Measurements from ENCODE around the gene WWOX.
"Not testable (repeated sequence)": the region's sequence is repeated elsewhere in the genome, so short reads cannot be mapped to it uniquely, and the experiment has no call there.

Gene WWOX

GRCh38 chr16:78099271-78100111 is at the start of gene WWOX:
WWOX (plus strand) TSS chr16:78099654.
- DNase-seq (ENCODE audit: insufficient read length, low spot score) = peak; percentile 98
- peak; percentile 93 for FAIRE-seq

DNA sequence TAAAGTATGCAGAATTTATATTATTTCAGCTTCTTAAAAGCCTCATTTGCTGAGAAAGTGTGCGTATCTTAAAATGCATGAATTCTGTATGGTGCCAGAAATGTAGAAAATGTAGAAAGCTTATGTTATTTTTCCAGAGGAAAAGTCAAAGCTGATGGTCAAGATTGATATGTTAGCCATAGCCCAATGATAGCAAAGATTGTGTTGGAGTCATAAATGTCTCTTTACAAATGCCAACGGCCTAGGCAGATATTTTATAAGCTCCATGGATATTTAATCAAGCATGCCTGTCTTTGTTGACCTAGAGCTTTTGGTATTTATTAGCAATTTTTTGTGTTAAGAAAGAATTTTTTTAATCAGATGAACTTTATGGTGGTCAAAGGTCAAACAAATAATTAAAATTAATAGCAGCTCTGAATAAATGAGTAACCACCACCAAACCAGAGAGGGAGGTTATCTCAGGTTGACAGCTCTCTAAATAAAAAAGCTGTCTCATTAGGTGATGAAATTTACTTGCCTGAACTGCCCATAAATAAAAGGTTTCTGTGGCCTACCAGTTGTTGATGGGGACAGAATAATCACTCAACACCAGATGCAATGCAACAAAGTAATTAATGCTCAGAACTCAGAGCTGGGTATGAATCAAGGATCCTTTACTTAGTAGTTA is 48.6 kb upstream of the WWOX start:
- FAIRE-seq (no peak), DNase-seq (ENCODE audit: insufficient read length, low spot score) (no peak)

- no peak for DNase-seq (ENCODE audit: insufficient read length, low spot score)
- FAIRE-seq = no peak
Observed at GRCh38 chr16:78057803-78058564, 41.5 kb upstream of the WWOX start.

DNA sequence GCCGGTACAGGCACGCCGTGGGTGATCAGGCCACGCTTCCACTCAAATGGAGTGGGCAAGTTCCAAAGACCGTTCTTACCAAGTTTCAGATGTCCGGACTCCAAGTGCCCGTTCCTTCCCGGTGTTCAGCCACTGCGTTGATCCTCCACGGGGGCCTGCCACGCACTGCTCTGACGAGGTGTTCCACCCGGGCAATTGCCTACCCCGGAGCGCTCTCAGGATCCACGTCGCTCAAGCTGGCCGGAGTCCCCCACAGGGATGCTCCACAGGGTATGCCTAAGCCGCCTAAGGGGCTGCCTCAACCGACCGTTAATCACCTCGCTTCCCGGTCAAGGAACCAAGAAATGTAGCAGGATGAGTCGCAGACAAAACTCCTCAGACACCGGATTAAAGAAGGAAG is 39.6 kb upstream of the WWOX start:
- FAIRE-seq; DNase-seq (ENCODE audit: insufficient read length, low spot score): not testable (repeated sequence)

GRCh38 chr16:78060295-78060694 is 39.2 kb upstream of the WWOX start:
- DNase-seq (ENCODE audit: insufficient read length, low spot score) (no peak), FAIRE-seq (no peak)

DNA sequence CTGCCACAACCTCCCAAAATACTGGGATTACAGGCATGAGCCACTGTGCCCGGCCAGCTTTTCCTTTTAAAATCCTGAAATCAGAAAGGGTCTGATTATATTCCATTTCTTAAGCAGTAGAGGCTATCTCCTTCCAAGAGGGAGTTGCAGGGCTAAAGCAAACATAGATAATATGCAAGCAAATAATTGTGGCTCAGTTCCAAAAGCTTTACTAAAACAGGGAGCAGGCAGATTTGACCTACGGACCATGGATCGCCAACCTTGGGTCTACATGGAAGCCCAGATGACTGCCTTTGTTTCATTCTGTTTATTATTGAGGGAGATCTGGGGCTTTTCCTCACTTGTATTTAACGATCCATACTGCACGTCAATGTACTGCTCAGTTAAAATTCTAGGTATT is 38.6 kb upstream of the WWOX start:
- DNase-seq (ENCODE audit: insufficient read length, low spot score) = no peak
- no peak for FAIRE-seq

DNA sequence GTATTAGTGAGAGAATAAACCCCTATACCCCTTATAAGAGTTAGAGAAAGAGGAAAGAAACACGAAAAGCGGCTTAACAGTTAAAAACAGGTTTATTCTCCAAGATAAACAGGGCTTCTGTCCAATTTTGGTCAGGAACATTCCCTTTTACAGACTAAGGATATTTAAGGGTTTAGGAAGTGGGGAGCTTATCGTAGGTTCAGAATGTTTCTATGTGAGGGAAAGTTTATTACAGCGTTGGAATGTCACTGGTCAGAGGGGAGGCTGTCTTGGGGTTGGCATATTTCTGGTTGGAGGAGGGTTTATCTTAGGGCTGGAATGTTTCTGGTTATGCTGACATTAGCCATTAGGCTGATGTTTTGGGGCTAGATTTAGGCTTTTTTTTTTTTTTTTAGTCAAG is 34.1 kb upstream of the WWOX start:
- no peak for FAIRE-seq

GRCh38 chr16:78069913-78070312 is 29.5 kb upstream of the WWOX start:
- no peak for DNase-seq (ENCODE audit: insufficient read length, low spot score)
- FAIRE-seq = no peak

More for the DNA sequence above, 34.1 kb upstream of the WWOX start:
- DNase-seq (ENCODE audit: insufficient read length, low spot score) = no peak

DNA sequence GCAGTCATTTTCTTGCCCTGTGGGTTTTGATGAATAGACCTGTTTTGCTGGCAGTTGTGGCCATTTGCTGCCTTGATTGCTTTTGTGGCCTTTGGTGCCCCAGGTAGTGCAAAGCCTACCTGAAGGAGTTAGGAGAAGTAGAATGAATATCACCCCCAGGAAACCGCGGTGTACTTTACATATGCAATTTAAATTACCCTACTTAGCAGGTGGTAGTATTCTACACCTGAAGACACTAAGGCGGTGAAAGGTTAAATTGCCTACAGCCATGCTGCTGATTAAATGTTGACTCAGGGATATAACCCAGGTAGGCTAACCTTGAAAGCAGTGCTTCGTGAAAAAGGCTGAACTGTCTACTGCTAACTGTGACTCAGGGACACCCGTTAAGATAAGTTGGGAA is 27.2 kb upstream of the WWOX start:
- DNase-seq (ENCODE audit: insufficient read length, low spot score) = no peak
- no peak for FAIRE-seq

GRCh38 chr16:78075800-78076199 is 23.7 kb upstream of the WWOX start:
- no peak for DNase-seq (ENCODE audit: insufficient read length, low spot score)
- no peak for FAIRE-seq

GRCh38 chr16:78081341-78081740 is 18.1 kb upstream of the WWOX start:
- FAIRE-seq (no peak), DNase-seq (ENCODE audit: insufficient read length, low spot score) (no peak)

DNA sequence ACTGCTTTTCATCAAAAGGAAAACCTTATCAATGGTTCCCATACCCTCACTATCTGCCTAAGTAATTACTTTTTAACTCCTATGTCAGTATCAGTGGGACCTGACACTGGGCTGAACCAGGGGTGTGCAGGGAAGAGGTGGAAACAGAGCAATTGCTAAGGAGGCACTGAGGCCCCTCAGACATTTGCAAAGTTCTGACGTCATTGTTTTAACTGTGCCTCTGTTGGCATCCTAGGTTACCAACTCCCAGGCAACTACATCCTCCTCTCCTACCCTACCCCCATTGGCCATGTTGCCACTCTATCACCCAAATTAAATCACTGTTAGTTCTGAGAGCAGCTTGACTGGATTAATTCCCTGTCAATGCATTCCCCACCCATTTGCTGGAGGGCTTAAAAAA is 8.0 kb upstream of the WWOX start:
- DNase-seq (ENCODE audit: insufficient read length, low spot score) (no peak), FAIRE-seq (no peak)

- FAIRE-seq (no peak), DNase-seq (ENCODE audit: insufficient read length, low spot score) (no peak)
Observed at GRCh38 chr16:78092758-78093157, 6.7 kb upstream of the WWOX start.

GRCh38 chr16:78094166-78094565 is 5.3 kb upstream of the WWOX start:
- DNase-seq (ENCODE audit: insufficient read length, low spot score) = no peak
- FAIRE-seq = no peak

DNA sequence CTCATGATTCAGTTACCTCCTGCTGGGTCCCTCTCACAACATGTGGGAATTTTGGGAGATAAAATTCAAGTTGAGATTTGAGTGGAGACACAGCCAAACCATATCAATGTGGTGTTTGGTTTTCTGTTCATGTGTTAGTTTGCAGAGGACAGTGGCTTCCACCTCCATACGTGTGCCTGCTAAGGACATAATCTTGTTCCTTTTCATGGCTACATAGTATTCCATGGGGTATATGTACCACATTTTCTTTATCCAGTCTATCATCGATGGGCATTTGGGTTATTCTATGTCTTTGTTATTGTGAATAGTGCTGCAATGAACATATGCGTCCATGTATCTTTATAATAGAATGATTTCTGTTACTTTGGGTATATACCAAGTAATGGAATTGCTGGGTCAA is 4.5 kb upstream of the WWOX start:
- DNase-seq (ENCODE audit: insufficient read length, low spot score) (no peak), FAIRE-seq (peak; percentile 74)

- FAIRE-seq (no peak), DNase-seq (ENCODE audit: insufficient read length, low spot score) (no peak)
Observed at GRCh38 chr16:78096386-78096785, 3.1 kb upstream of the WWOX start.

DNA sequence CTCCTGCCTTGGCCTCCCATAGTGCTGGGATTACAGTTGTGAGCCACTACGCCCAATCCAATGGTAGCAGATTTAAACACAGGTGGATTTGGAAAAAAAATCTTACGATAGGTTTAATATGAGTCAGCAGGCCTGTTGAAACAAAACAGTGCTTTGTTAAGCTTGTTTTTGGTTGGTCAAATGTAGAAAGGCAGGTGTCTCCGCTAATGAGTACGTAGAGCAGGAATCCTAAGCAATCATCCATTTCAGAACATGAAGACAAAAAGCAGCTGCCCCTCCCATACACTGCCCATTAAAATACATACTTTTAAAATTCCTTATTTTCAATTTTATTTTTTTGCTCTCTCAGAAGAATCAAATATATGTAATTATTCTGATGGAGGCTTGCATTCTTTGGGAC is 1.9 kb upstream of the WWOX start:
- DNase-seq (ENCODE audit: insufficient read length, low spot score) (no peak), FAIRE-seq (no peak)

- no peak for DNase-seq (ENCODE audit: insufficient read length, low spot score)
- no peak for FAIRE-seq
Observed at GRCh38 chr16:78098087-78098486, 1.4 kb upstream of the WWOX start.

DNA sequence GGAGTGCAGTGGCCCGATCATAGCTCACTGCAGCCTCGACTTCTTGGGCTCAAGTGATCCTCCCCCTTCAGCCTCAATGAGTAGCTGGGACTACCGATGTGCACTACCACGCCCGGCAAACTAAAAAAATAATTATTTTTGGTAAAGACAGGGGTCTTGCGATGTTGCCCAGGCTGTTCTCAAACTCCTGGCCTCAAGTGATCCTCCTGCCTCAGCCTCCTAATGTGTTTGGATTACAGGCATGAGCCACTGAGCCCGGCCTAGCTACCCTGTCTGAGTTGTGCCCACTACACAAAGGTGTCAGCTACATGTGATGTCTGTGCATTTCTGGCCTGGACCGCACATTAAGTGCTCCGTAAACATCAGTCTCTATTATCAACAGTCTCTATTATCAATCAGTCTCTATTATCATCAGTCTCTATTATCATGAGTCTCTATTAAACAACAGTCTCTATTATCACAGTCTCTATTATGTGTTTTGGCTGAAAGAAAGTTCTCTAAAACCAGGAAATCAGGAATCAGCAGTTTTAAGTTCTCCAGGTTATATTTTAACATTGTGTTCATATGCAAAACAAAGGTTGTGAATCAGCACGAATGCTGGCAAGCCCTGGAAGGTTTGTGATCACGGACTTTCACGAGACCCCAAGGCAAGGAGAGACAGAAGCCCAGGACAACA is 721 bp upstream of the WWOX start:
- no peak for FAIRE-seq
- no peak for DNase-seq (ENCODE audit: insufficient read length, low spot score)

DNA sequence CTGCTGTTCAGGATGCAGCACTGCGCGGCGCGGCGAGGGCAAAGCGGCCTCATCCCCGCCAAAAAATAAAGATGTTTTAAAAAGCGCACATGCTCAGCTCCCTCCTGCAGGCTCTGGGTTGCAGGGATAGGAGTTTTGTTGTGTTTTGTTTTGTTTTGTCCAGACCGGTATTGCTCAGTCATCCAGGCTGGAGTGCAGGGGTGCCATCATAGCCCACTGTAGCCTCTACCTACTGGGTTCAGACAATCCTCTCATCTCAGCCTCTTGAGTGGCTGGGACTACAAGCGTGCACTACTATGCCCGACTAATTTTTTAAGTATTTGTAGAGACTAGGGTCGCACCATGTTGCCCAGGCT is 636 bp downstream of the WWOX start:
- DNase-seq (ENCODE audit: insufficient read length, low spot score) = no peak
- FAIRE-seq = peak; percentile 69

DNA sequence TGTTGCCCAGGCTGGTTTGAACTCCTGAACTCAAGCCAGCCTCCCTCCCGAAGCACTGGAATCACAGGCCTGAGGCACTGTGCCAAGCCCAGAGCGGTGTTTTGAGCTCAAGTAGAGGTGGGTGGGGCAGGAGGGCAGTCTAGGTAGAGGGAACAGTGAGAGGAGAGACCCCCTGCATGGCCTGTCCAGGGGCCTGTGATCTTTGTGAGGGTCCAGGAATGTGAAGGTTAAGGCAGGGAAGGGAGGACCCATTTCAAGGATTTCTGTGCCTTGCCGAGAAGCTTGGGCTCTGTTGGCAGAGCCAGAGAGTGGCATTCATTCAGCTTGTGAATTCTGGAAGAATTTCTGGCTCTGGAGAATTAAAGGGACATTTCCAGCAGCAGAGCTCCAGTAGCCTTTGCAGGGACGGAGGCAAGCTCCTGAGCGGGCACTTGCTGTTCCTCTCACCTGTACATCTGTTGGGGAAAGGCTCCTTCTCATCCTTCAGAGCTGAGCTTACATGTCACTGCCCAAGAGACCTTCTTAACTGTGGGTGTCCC is 2.7 kb downstream of the WWOX start:
- no peak for DNase-seq (ENCODE audit: insufficient read length, low spot score)
- no peak for FAIRE-seq

All from HTR-8/SVneo (cell line).